ENCODE data around the gene ANO5. TPM values are rescaled to one million over a fixed set of nuclear protein-coding genes. Genes with fewer than 3 reads are reported as not detected.

Gene ANO5
- total and polyA plus RNA-seq, 9 of the 15 experiments (the other 6 are each of a cell fraction or from before 2014, with no cell fraction given) = 0.16 to 0.58 (median 0.28) TPM

DNA sequence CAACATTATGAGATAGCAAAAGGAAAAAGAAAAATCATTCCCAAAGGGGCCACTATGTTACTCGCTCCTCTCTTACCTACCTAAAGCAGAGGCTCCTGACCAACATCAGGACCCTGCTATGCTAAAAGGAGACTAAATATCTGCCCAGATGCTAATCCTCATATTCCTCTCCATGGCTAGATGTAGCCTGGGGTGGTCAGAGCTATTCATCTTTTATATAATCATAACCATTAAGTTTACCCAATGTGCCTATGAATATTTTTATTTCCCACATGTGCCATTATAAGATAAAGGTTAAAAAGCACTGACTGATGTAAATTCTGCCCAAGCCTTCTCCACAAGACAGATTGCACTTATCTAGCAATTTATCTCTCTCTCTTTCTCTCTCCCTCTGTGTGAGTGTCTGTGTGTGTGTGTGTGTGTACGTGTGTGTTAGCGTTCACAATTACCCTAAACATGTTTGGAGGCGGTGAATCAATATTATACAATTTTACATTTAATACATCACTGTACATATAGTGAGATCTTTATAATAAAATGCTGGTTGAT is 41.2 kb upstream of the ANO5 start:
- no peak overlapping the region for H3K9ac ChIP-seq (ENCODE audit: insufficient read depth in 1 of 2, low read depth in 2 of 2, low read length in 2 of 2)
- in situ Hi-C loops (cut with MboI) (no loop called here), intact Hi-C loops (cut with micrococcal nuclease) (no loop called here)
- ChIA-PET POLR2A (interaction anchor here (0.5 kb wide), 1 partner anchor 14 kb away, joined by 3 read pairs; no protein-coding TSS in a partner anchor), CTCF (ENCODE audit: low intra/inter-chr PET ratio) (no interaction called here)
- H3K9me1 ChIP-seq (ENCODE audit: control insufficient read depth, insufficient read depth, low read length) = no peaks in the 10 kb centered on the region
- no peaks in the 10 kb centered on the region for H3K36me3 ChIP-seq (ENCODE audit: control insufficient read depth, insufficient read depth, low read length)
- ATAC-seq (no peak), FAIRE-seq (no peak), DNase-seq (ENCODE audit: extremely low read depth in 1 of 4, low spot score in 3 of 4) (no peak)
- H3K27ac ChIP-seq (ENCODE audit: extremely low read depth, low read depth, low read length) = no peak overlapping the region
- H3K27me3 ChIP-seq (ENCODE audit: control insufficient read depth in 2 of 2, insufficient read depth in 2 of 2, low read length in 2 of 2) = no peaks in the 10 kb centered on the region
- WGBS (ENCODE audit: insufficient coverage, low coverage, missing lambda C conversion rate) = 3% methylated on average over 4 of the region's 4 CpGs
- H4K20me1 ChIP-seq (replicated peaks; ENCODE audit: control insufficient read depth, insufficient read depth, low read length) = no peaks in the 10 kb centered on the region
- H3K4me2 ChIP-seq (ENCODE audit: insufficient read depth, low read length) = no peak overlapping the region
- H3K4me3 ChIP-seq = no peak overlapping the region
- H2AFZ ChIP-seq (ENCODE audit: low read depth, low read length) = no peak overlapping the region
- no peaks in the 10 kb centered on the region for H3K4me1 ChIP-seq (replicated peaks in 1 of 2; ENCODE audit: control insufficient read depth in 2 of 2, insufficient read depth in 2 of 2, low read length in 2 of 2)
- no peaks in the 10 kb centered on the region for H3K79me2 ChIP-seq (ENCODE audit: control insufficient read depth, insufficient read depth, low read length)
- BruUV-seq (replicated peaks) = no TSS peak
- H3K9me3 ChIP-seq (replicated peaks; ENCODE audit: control insufficient read depth, insufficient read depth, low read depth, low read length) = no peaks in the 10 kb centered on the region; the same call in 1 of the 2 replicates
- TF ChIP-seq RREB1 (CRISPR knock-in tag; IDR thresholded peaks at IDR 0.05) (no peak), MYC (IDR thresholded peaks at IDR 0.05; ENCODE audit: low read depth, low read length) (no peak), MYC (CRISPR knock-in tag; IDR thresholded peaks at IDR 0.05; ENCODE audit: borderline replicate concordance, low read depth) (no peak), SLC30A9 (CRISPR knock-in tag; IDR thresholded peaks at IDR 0.05) (no peak), TFAM (CRISPR knock-in tag; conservative IDR thresholded peaks at IDR 0.05) (no peak), THRAP3 (IDR thresholded peaks at IDR 0.05; ENCODE audit: borderline replicate concordance) (no peak), ZNF507 (tag; conservative IDR thresholded peaks at IDR 0.05) (no peak)
- TF ChIP-seq, protein P1, sequence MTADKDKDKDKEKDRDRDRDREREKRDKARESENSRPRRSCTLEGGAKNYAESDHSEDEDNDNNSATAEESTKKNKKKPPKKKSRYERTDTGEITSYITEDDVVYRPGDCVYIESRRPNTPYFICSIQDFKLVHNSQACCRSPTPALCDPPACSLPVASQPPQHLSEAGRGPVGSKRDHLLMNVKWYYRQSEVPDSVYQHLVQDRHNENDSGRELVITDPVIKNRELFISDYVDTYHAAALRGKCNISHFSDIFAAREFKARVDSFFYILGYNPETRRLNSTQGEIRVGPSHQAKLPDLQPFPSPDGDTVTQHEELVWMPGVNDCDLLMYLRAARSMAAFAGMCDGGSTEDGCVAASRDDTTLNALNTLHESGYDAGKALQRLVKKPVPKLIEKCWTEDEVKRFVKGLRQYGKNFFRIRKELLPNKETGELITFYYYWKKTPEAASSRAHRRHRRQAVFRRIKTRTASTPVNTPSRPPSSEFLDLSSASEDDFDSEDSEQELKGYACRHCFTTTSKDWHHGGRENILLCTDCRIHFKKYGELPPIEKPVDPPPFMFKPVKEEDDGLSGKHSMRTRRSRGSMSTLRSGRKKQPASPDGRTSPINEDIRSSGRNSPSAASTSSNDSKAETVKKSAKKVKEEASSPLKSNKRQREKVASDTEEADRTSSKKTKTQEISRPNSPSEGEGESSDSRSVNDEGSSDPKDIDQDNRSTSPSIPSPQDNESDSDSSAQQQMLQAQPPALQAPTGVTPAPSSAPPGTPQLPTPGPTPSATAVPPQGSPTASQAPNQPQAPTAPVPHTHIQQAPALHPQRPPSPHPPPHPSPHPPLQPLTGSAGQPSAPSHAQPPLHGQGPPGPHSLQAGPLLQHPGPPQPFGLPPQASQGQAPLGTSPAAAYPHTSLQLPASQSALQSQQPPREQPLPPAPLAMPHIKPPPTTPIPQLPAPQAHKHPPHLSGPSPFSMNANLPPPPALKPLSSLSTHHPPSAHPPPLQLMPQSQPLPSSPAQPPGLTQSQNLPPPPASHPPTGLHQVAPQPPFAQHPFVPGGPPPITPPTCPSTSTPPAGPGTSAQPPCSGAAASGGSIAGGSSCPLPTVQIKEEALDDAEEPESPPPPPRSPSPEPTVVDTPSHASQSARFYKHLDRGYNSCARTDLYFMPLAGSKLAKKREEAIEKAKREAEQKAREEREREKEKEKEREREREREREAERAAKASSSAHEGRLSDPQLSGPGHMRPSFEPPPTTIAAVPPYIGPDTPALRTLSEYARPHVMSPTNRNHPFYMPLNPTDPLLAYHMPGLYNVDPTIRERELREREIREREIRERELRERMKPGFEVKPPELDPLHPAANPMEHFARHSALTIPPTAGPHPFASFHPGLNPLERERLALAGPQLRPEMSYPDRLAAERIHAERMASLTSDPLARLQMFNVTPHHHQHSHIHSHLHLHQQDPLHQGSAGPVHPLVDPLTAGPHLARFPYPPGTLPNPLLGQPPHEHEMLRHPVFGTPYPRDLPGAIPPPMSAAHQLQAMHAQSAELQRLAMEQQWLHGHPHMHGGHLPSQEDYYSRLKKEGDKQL (CRISPR knock-in tag; IDR thresholded peaks at IDR 0.05; ENCODE audit: borderline replicate concordance) = no peak
- TF ChIP-seq, protein P2, sequence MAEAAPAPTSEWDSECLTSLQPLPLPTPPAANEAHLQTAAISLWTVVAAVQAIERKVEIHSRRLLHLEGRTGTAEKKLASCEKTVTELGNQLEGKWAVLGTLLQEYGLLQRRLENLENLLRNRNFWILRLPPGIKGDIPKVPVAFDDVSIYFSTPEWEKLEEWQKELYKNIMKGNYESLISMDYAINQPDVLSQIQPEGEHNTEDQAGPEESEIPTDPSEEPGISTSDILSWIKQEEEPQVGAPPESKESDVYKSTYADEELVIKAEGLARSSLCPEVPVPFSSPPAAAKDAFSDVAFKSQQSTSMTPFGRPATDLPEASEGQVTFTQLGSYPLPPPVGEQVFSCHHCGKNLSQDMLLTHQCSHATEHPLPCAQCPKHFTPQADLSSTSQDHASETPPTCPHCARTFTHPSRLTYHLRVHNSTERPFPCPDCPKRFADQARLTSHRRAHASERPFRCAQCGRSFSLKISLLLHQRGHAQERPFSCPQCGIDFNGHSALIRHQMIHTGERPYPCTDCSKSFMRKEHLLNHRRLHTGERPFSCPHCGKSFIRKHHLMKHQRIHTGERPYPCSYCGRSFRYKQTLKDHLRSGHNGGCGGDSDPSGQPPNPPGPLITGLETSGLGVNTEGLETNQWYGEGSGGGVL (CRISPR knock-in tag; IDR thresholded peaks at IDR 0.05) = no peak
